GM21576 (cell line): ENCODE results near the gene SFXN2.
"Not testable (repeated sequence)": the region's sequence is repeated elsewhere in the genome, so short reads cannot be mapped to it uniquely, and the experiment has no call there.

ENCODE experiments used
- ATAC-seq: cut with Tn5 transposase; IDR thresholded peaks from one replicate; pipeline ENCODE4 v1.9.1; 2021; ENCODE audit warnings: mild to moderate bottlenecking, moderate library complexity; ENCODE audit not compliant: unreplicated experiment

SFXN2 gene

GRCh38 chr10:102679596-102679995 lies 34.8 kb upstream of the SFXN2 start:
- ATAC-seq, result no peak

GRCh38 chr10:102681696-102682095 lies 32.7 kb upstream of the SFXN2 start:
- no peak for ATAC-seq

- no peak for ATAC-seq
Observed at GRCh38 chr10:102682416-102682815, 32.0 kb upstream of the SFXN2 start.

GRCh38 chr10:102682981-102683380 lies 31.5 kb upstream of the SFXN2 start:
- no peak for ATAC-seq

- no peak for ATAC-seq
Observed at GRCh38 chr10:102683736-102684135, 30.7 kb upstream of the SFXN2 start.

- no peak for ATAC-seq
Observed at GRCh38 chr10:102691285-102692066, 23.0 kb upstream of the SFXN2 start.

- not testable (repeated sequence) for ATAC-seq
Observed at GRCh38 chr10:102695401-102695800, 19.0 kb upstream of the SFXN2 start.

GRCh38 chr10:102696736-102697135 lies 17.7 kb upstream of the SFXN2 start:
- ATAC-seq, result no peak

GRCh38 chr10:102698894-102699293 lies 15.5 kb upstream of the SFXN2 start:
- no peak for ATAC-seq

- ATAC-seq, result no peak
Observed at GRCh38 chr10:102701272-102701671, 13.2 kb upstream of the SFXN2 start.

- no peak for ATAC-seq
Observed at GRCh38 chr10:102701796-102702195, 12.6 kb upstream of the SFXN2 start.

GRCh38 chr10:102702742-102703141 lies 11.7 kb upstream of the SFXN2 start:
- no peak for ATAC-seq

GRCh38 chr10:102704915-102705314 lies 9.5 kb upstream of the SFXN2 start:
- no peak for ATAC-seq

GRCh38 chr10:102705531-102705930 lies 8.9 kb upstream of the SFXN2 start:
- no peak for ATAC-seq

GRCh38 chr10:102710609-102711008 lies 3.8 kb upstream of the SFXN2 start:
- ATAC-seq, result no peak

GRCh38 chr10:102712089-102712488 lies 2.3 kb upstream of the SFXN2 start:
- no peak for ATAC-seq

- no peak for ATAC-seq
Observed at GRCh38 chr10:102712843-102713538, 1.4 kb upstream of the SFXN2 start.

GRCh38 chr10:102713539-102713813 lies 960 bp upstream of the SFXN2 start:
- peak; percentile 33 for ATAC-seq

GRCh38 chr10:102713814-102714620 lies 419 bp upstream of the SFXN2 start, which contains the start of gene ARL3:
TSS of gene ARL3 (minus strand) at chr10:102714397. CDS start at chr10:102714275, 122 bp downstream.
- peak; percentile 70 for ATAC-seq

- ATAC-seq, result no peak
Observed at GRCh38 chr10:102715880-102716279, 1.4 kb downstream of the SFXN2 start.

GRCh38 chr10:102716900-102717565 lies 2.6 kb downstream of the SFXN2 start:
- not testable (repeated sequence) for ATAC-seq
